Loucy (cell line): ENCODE measurements around the gene NCKAP5.

ENCODE experiments used
- H2AFZ ChIP-seq: fragments of 200-600 bp; sonication (generic); 2 replicates; pipeline ENCODE4 v1.6.0; 2016; ENCODE audit warnings: antibody characterized with exemption, mild to moderate bottlenecking, low read length, moderate library complexity
- H3F3A ChIP-seq: fragments of 200-600 bp; 2 replicates; pipeline ENCODE4 v1.6.0; 2016; ENCODE audit warnings: antibody characterized with exemption, low read depth, mild to moderate bottlenecking
- H3K27me3 ChIP-seq: fragments of 200-600 bp; sonication (generic); 2 replicates; pipeline ENCODE4 v1.6.1; 2014; ENCODE audit warnings: low read length, mild to moderate bottlenecking; ENCODE audit not compliant: insufficient read depth, poor library complexity, severe bottlenecking
- H3K36me3 ChIP-seq: fragments of 200-600 bp; sonication (generic); 2 replicates; pipeline ENCODE4 v1.6.1; 2016; ENCODE audit warnings: low read length; ENCODE audit not compliant: insufficient read depth
- H3K4me1 ChIP-seq: fragments of 200-600 bp; sonication (generic); 2 replicates; pipeline ENCODE4 v1.5.1; 2014; ENCODE audit warnings: low read length, mild to moderate bottlenecking; ENCODE audit not compliant: insufficient read depth, poor library complexity, severe bottlenecking
- H3K4me2 ChIP-seq: fragments of 200-600 bp; sonication (generic); 2 replicates; pipeline ENCODE4 v1.6.0; 2014; ENCODE audit warnings: antibody characterized with exemption, low read length, low read depth, mild to moderate bottlenecking; ENCODE audit not compliant: poor library complexity, severe bottlenecking
- H3K4me3 ChIP-seq: fragments of 200-600 bp; sonication (generic); 2 replicates; pipeline ENCODE4 v1.5.1; 2014; ENCODE audit warnings: low read length, mild to moderate bottlenecking, mixed read lengths; ENCODE audit not compliant: poor library complexity, severe bottlenecking
- H3K79me2 ChIP-seq: fragments of 200-600 bp; sonication (generic); 2 replicates; pipeline ENCODE4 v1.6.1; 2014; ENCODE audit warnings: low read length; ENCODE audit not compliant: insufficient read depth
- H3K9ac ChIP-seq: fragments of 200-600 bp; sonication (generic); 2 replicates; pipeline ENCODE4 v1.6.0; 2014; ENCODE audit warnings: mild to moderate bottlenecking, low read depth, low read length, moderate library complexity; ENCODE audit not compliant: poor library complexity, severe bottlenecking
- H3K9me2 ChIP-seq: fragments of 200-600 bp; sonication (generic); replicated peaks from 2 replicates; pipeline ENCODE4 v1.6.1; 2016; ENCODE audit warnings: low read depth, low read length, mixed read lengths
- H3K9me3 ChIP-seq: fragments of 200-600 bp; sonication (generic); 2 replicates; pipeline ENCODE4 v1.6.1; 2014; ENCODE audit warnings: mild to moderate bottlenecking, antibody characterized with exemption, low read length, low read depth; ENCODE audit not compliant: insufficient read depth
- H4K20me1 ChIP-seq: fragments of 200-600 bp; sonication (generic); 2 replicates; pipeline ENCODE4 v1.6.0; 2014; ENCODE audit warnings: antibody characterized with exemption, low read length, mild to moderate bottlenecking; ENCODE audit not compliant: insufficient read depth, poor library complexity, severe bottlenecking
- EZH2phosphoT487 ChIP-seq: fragments of 200-600 bp; IDR thresholded peaks from 2 replicates; pipeline ENCODE4 v1.6.1; 2018; ENCODE audit warnings: antibody characterized with exemption, mild to moderate bottlenecking, moderate library complexity, borderline replicate concordance
- TF ChIP-seq, protein P1 (sequence below): fragments of 200-600 bp; sonication (generic); conservative IDR thresholded peaks from 2 replicates; pipeline ENCODE4 v1.5.1; 2014; ENCODE audit warnings: mild to moderate bottlenecking, antibody characterized with exemption, low read length

Gene NCKAP5

DNA sequence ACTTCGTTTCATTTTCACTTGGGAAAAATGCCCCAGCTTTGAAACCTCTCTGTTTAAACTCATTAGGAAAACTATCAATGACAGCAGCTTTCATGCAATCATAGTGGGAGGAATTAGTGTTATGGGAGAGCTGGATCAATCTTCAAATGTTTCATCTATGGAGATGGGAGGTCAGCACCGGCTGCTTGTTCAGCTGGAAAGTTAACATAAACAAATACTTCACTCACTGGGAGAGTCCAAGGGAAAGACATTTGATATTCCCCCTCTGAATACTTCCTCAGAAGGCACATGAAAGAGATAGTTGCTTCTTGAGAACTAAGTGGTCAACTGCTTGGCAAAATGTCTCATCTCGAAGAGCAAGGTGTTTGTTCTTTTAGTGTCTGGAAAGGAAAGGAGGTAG lies 905.5 kb downstream of the NCKAP5 start:
- Histone ChIP-seq H3K9ac (no peak overlapping the region), H3K4me1 (no peaks in the 10 kb centered on the region), H3K79me2 (no peaks in the 10 kb centered on the region), H3K9me3 (no peaks in the 10 kb centered on the region), H3F3A (no peaks in the 10 kb centered on the region), H3K4me3 (no peak overlapping the region), H2AFZ (no peak overlapping the region), H3K27me3 (no peaks in the 10 kb centered on the region), H3K4me2 (no peak overlapping the region), H3K36me3 (no peaks in the 10 kb centered on the region), H4K20me1 (no peaks in the 10 kb centered on the region), H3K9me2 (no peaks in the 10 kb centered on the region)
- TF ChIP-seq, protein P1, sequence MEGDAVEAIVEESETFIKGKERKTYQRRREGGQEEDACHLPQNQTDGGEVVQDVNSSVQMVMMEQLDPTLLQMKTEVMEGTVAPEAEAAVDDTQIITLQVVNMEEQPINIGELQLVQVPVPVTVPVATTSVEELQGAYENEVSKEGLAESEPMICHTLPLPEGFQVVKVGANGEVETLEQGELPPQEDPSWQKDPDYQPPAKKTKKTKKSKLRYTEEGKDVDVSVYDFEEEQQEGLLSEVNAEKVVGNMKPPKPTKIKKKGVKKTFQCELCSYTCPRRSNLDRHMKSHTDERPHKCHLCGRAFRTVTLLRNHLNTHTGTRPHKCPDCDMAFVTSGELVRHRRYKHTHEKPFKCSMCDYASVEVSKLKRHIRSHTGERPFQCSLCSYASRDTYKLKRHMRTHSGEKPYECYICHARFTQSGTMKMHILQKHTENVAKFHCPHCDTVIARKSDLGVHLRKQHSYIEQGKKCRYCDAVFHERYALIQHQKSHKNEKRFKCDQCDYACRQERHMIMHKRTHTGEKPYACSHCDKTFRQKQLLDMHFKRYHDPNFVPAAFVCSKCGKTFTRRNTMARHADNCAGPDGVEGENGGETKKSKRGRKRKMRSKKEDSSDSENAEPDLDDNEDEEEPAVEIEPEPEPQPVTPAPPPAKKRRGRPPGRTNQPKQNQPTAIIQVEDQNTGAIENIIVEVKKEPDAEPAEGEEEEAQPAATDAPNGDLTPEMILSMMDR: no peak
- TF ChIP-seq EZH2phosphoT487: no peak

DNA sequence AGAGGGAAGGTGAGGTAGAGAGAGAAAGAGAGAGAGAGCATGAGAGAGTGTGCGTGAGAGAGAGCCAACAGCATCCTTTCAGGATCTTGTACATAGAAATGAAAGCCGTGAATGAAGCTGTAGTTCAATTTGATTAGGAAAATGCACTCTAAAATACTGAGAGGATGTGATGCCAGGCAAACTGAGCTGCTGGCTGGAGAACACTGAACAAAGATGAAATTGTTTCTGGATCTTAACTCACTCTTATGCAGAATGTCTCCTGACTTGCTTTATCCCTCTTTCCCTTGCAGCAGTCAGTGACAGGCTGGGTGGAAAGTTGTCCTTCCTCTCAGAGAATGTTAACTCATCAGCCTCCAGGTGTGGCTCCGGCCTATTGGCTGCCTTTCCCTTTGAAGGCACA lies 908.9 kb downstream of the NCKAP5 start:
- Histone ChIP-seq H3F3A (no peaks in the 10 kb centered on the region), H3K9me3 (no peaks in the 10 kb centered on the region), H3K4me2 (no peak overlapping the region), H2AFZ (no peak overlapping the region), H3K9me2 (no peaks in the 10 kb centered on the region), H3K4me3 (no peak overlapping the region), H3K4me1 (no peaks in the 10 kb centered on the region), H3K27me3 (no peaks in the 10 kb centered on the region), H3K36me3 (no peaks in the 10 kb centered on the region), H3K79me2 (no peaks in the 10 kb centered on the region), H3K9ac (no peak overlapping the region), H4K20me1 (no peaks in the 10 kb centered on the region)
- TF ChIP-seq, protein P1: no peak
- TF ChIP-seq EZH2phosphoT487: no peak

DNA sequence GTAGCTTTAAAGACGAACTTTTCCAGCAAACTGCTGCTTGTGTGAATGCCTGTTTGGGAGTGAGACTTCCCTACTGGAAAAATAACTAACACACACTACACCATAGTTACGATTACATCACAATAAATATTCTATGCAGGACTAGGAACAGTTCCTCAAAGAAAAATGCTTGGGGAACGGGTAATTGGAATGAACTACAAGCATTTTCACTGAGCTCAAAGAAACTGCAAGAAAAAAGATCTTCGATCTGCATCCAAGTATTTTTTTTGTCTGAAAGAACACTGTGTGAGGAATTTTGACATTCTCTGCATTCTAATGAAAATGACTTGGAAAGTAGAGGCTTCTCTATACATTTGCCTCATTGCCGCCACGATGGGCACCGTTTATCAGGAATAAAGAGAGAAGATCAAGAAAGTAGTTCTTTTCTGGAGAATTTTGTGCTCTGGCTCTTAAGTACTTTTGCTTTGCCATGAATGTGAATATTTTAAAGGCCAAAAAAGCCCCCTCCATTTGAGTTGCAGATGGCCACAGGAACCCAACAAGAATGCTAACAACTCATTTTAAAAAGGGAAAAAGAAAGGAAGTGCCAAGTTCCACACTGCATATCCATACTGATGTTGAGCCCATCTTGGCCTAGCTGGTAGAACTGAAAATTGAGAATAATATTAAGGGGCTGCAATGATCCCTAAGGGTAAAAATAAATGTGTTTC lies 911.8 kb downstream of the NCKAP5 start:
- H2AFZ ChIP-seq: no peak overlapping the region
- no peaks in the 10 kb centered on the region for H3K79me2 ChIP-seq
- H3K4me1 ChIP-seq: no peaks in the 10 kb centered on the region
- no peaks in the 10 kb centered on the region for H3F3A ChIP-seq
- H3K9me3 ChIP-seq: no peaks in the 10 kb centered on the region
- no peaks in the 10 kb centered on the region for H4K20me1 ChIP-seq
- no peaks in the 10 kb centered on the region for H3K9me2 ChIP-seq
- no peaks in the 10 kb centered on the region for H3K27me3 ChIP-seq
- no peak overlapping the region for H3K9ac ChIP-seq
- no peak overlapping the region for H3K4me3 ChIP-seq
- H3K36me3 ChIP-seq: no peaks in the 10 kb centered on the region
- TF ChIP-seq, protein P1: no peak
- no peak for TF ChIP-seq EZH2phosphoT487
- H3K4me2 ChIP-seq: no peak overlapping the region
